GM13976 (cell line): ENCODE results near the gene KIF6.
"Not testable (repeated sequence)": the region's sequence is repeated elsewhere in the genome, so short reads cannot be mapped to it uniquely, and the experiment has no call there.

Experiments
- DNase-seq: peaks from one replicate; pipeline ENCODE4 v3.0.0; 2012; ENCODE audit warnings: low spot score
- in situ Hi-C: fragments of 300-500 bp; cut with MboI; formaldehyde crosslinking; loops from one replicate; pipeline ENCODE4 v1.12.0; 2022; ENCODE audit warnings: low sequenced_read_pairs, mixed read lengths, inconsistent platforms; ENCODE audit not compliant: unreplicated experiment
- TF ChIP-seq, protein P1 (sequence below): IDR thresholded peaks from 2 replicates; pipeline ENCODE4 v1.5.1; 2012; ENCODE audit warnings: borderline replicate concordance, mild to moderate bottlenecking; ENCODE audit not compliant: insufficient read depth; ENCODE audit errors: extremely low read depth, missing control alignments, control extremely low read depth

The KIF6 gene

DNA sequence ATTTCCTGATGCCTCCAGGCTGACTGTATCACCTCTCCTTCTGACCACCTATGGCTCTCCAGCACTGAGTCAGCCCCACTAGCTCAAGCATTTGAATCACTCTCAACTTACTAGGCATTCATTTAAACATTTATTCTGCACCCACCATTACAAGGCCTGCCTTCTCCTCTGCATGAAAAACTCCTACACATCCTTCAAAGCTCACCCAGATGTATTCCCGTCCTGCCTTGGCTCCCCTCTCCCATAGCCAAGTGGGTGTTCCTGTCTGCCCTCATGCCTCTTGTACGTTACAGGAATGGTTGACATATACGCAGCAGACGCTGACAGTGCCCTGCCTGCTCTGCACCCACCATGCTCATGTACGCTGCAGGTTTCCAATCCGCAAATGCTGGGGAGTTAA is 432.6 kb downstream of the KIF6 start:
- TF ChIP-seq, protein P1, sequence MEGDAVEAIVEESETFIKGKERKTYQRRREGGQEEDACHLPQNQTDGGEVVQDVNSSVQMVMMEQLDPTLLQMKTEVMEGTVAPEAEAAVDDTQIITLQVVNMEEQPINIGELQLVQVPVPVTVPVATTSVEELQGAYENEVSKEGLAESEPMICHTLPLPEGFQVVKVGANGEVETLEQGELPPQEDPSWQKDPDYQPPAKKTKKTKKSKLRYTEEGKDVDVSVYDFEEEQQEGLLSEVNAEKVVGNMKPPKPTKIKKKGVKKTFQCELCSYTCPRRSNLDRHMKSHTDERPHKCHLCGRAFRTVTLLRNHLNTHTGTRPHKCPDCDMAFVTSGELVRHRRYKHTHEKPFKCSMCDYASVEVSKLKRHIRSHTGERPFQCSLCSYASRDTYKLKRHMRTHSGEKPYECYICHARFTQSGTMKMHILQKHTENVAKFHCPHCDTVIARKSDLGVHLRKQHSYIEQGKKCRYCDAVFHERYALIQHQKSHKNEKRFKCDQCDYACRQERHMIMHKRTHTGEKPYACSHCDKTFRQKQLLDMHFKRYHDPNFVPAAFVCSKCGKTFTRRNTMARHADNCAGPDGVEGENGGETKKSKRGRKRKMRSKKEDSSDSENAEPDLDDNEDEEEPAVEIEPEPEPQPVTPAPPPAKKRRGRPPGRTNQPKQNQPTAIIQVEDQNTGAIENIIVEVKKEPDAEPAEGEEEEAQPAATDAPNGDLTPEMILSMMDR: no peak
- DNase-seq: no peak
- in situ Hi-C loops: no loop called here

DNA sequence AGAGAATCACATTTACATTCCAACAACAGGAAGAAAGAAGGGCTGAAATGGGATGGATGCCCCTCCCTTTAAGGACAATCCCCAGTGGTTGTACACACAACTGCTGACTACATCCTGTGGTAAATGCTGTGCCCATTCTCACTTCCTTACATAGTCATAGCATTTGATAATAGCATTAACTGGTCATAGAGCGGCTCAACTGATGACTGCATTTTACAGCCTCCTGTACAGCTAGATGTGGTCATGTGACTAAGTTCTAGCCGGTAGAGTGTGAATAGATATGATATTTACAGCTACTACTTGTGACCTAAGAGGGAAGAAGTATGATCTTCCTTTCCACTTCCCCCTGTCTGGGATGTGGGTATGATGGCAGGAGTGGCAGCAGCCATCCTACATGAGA is 435.7 kb downstream of the KIF6 start:
- DNase-seq: no peak
- TF ChIP-seq, protein P1: no peak
- in situ Hi-C loops: no loop called here

DNA sequence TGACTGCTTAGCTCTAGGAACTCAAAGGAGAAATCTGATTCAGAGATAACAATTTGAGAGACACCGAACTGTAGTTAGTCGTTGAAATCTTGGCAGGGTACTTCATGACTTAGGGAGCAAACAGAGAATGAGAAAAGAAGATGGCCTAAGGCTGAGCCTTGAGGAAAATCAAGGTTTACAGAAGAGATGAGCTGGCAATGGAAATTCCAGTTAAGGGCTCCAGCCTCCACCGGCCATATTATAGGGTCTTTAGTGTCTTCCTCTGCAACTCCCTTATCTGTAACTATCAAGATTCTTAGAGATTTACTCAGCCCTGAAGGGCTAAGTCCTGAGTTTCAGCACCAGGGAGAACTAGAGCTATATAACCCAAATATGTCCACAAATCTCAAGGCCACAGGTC is 437.6 kb downstream of the KIF6 start:
- TF ChIP-seq, protein P1: no peak
- DNase-seq: no peak
- in situ Hi-C loops: no loop called here

DNA sequence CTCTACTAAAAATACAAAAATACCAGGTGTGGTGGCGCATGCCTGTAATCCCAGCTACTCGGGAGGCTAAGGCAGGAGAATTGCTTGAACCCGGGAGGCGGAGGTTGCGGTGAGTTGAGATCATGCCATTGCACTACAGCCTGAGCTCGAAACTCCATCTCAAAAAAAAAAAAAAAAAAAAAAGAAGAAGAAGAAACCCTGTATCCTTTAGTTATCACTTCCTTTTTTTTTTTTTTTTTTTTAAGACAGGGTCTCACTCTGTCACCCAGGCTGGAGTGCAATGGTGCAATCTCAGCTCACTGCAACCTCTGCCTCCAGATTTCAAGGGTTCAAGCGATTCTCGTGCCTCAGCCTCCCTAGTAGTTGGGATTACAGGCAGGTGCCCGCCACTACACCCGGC is 438.6 kb downstream of the KIF6 start:
- in situ Hi-C loops, DNase-seq: not testable (repeated sequence)

DNA sequence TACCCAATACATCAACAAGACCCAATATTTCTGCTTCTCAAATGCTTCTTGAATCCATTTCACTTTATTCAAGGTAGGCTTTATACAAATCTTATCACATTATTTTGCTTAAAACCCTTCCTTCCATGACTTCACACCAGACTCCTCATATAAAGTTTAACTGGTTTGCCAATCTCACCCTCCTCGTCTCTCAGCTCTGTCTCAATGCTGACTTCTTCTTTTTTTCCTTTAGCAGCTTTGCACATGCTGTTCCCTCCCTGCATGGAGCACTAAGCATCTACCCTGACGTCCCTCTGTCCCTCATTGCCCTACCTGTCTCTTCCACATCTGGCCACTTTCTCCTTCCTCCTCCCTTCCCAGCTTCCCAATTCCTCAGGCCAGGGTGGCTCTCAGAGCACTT is 442.4 kb downstream of the KIF6 start:
- TF ChIP-seq, protein P1: no peak
- in situ Hi-C loops: no loop called here
- no peak for DNase-seq

DNA sequence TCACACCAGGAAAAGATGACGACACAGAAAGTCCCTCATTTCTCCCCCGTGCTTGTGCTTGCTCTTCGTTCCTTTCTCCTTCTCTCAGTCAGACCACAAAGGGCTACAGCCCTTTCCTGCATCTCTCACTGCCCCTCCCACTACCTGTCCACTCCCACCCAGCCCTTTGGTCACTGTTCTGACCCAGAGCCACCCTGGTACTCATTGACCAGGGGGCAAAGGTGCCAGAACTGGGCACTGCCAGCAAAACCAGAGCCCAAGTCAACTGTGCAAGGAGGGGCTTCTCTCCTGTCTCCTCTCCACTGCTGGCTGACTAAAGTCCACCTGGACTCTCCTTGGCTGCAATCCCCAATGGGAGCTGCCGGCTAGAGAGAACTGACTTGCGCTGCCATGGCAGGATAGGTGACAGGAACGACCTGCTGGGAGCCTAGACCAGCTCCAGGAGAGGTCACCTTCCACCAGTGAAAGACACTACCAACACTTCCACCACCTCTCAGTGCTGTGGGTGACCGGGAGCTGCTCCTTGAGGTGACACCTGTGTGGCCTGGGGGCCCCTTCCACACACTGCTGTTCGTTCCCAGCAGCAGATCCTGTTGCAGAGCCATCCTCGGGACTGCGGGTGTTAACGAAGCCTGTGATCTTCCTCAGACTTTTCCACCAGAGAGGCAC is 443.8 kb downstream of the KIF6 start:
- TF ChIP-seq, protein P1: no peak
- in situ Hi-C loops: no loop called here
- DNase-seq: no peak

DNA sequence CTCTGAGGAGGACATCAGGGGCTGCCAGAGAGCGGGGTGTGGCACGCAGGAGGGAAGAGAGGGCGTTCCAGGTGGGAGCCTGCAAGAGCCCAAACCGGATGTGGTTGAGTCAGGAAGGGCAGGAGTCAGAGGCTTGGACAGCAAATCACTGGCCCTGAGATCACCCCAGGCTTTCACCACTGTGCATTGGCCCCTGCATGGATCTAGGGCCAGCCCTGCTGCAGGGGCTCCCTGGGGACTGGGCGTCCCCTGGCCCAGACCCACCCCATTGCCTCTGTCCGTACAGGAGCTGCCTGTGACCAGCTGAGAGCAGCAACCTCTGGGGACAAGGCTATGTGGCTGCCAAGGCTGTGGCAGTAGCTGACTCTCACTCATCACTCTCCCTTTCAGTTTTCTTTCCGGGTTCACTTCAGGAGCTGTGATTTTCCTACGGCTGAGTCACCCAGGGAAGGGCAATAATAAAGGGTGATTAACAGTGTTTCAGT is 444.9 kb downstream of the KIF6 start:
- TF ChIP-seq, protein P1: no peak
- DNase-seq: no peak
- in situ Hi-C loops: no loop called here
